ENCODE measurements around the gene GNPDA1. TPM values are rescaled to one million over a fixed set of nuclear protein-coding genes. Genes with fewer than 3 reads are reported as not detected.

Gene GNPDA1
- total RNA-seq, 2 donors from 2014 or later = 15.0 to 16.6 TPM

DNA sequence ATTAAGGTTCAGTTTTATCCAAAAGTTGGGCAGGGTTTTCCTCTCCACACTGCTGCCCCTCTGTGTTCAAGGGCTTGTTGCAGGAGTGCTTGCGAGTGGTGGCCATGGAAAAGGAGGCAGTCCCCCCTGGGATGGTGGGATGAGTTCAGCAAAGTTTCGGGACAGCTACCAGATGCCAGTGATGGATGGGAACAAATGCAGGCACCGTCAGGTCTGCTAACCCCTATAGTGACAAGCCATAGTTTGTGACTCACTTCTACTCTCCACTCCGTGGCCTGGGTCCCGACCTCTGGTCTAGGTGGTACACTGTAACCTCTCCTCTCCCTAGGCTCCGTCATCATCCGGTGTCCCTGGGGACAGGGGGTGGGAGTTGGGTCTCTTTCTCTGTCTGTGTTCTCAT lies 47.8 kb downstream of the GNPDA1 start:
- intact Hi-C loops (cut with DNase I, micrococcal nuclease) = loop anchor here in 1 of 2 donors (10.0 kb wide), 1 partner anchor 280 kb away; the partner anchor contains the start of gene ARAP3
- DNase-seq (no peak), ATAC-seq (no peak)

DNA sequence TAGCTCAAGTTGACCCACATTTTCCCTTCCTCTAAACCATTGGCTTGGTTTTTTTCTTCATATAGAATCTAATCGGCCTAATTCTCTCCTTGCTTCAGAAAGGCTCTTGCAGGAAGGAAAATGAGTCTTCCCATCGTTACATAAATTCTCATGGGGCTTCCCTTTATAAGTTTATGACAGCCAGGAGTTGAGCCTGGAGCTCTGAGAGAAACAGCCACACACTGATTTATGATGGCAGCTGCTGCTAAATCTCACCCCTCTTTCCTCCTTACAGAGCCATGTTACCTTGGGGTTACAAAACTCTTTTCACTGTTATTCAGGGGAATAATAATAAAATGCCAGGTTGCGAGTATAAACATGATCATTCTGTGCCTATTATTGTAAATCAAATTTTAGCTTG lies 49.1 kb downstream of the GNPDA1 start:
- no peak for ATAC-seq
- intact Hi-C loops (cut with DNase I, micrococcal nuclease) = loop anchor here (5.0 to 10.0 kb wide), 2 partner anchors 271 to 279 kb away; partner anchors contain the start of gene ARAP3 (in 1 of the 2)
- DNase-seq = no peak

DNA sequence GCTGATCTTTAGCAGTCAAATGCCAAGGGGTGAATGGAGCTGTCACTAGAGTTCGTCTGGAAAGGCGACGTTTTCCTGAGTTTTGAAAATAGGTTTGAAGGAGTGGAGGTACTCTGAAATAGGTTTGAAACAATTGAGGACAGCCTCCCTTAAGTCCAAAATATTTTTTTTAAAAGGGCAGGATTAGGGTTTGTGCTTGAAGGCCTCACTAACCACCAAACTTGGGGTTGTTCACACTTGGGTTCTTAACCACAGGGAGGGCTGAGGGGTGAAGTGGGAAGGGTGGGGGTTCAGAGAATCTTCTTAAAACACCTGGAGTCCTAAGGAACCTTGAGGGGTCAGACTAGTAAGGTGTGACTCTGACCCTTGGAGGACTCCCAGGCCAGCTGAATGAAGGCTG lies 51.4 kb downstream of the GNPDA1 start:
- ATAC-seq = no peak
- no peak for DNase-seq
- intact Hi-C loops (cut with DNase I, micrococcal nuclease) = loop anchor here (5.0 to 10.0 kb wide), 2 partner anchors 269 to 277 kb away; partner anchors contain the start of gene ARAP3 (in 1 of the 2)

DNA sequence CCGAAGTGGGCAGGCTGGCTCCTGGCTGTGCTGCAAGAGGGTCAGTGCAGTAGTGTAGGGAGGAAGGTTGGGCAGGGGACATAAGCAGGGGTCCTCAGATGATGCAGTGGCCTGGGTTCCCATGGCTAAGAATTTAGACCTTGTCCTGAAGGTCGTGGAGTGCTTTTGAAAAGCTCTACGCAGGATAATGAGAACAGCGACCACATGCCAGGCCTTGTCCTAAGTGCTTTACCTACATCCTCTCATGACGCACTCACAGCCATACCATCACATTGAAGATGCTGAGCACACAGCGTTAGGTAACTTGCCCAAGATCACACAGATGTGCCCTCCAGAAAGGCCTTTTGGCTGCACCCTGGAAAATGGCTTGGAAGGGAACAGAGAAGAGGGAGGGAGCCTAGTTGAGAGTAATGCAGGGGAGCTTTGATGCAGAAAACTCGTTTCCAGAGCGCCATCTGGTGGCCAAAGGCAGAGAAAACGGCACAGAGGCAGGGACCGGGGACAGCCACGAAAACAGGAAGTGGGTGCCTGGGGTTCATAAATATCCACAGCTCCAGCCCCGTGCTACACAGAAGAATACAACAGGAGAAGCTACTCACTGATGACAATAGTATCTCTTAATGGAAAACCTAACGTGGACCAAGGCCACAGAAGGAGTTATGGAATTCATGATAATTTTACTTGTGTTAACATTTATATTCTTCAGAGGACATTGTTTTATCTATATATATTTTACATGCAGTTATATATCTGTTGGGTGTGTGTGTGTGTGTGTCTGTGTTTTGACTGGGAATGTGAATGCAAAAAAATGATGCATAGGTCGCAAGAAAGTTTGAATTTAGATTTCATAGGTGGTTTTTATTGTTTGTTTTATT lies 52.1 kb downstream of the GNPDA1 start:
- intact Hi-C loops (cut with DNase I, micrococcal nuclease) = loop anchor here (5.0 to 10.0 kb wide), 2 partner anchors 268 to 276 kb away; partner anchors contain the start of gene ARAP3 (in 1 of the 2)
- ATAC-seq (peak; percentile 93), DNase-seq (peak; percentile 83 to 93)

DNA sequence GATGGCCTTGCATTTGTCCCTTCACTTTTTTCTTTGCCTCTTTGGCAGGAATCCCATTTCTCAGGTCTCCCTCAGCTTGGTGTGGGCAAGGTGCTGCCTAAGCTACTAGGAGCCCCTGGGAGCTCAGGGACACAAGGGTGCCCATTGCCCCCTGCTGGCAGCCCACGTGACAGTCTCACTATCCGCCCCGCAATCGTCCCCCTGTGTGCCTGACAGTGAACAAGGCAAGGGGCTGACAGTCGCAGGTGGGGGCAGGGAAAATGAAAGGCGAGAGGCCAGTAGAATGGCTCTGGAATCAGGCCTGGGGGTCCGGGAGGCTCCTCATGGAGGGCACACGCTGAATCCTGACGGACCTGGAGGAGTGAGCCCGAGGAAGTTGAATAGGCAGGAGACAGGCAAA lies 52.8 kb downstream of the GNPDA1 start:
- peak in 1 of 2 donors; percentile 32 for DNase-seq
- peak; percentile 33 for ATAC-seq
- intact Hi-C loops (cut with DNase I, micrococcal nuclease) = loop anchor here (5.0 to 10.0 kb wide), 2 partner anchors 268 to 275 kb away; partner anchors contain the start of gene ARAP3 (in 1 of the 2)

DNA sequence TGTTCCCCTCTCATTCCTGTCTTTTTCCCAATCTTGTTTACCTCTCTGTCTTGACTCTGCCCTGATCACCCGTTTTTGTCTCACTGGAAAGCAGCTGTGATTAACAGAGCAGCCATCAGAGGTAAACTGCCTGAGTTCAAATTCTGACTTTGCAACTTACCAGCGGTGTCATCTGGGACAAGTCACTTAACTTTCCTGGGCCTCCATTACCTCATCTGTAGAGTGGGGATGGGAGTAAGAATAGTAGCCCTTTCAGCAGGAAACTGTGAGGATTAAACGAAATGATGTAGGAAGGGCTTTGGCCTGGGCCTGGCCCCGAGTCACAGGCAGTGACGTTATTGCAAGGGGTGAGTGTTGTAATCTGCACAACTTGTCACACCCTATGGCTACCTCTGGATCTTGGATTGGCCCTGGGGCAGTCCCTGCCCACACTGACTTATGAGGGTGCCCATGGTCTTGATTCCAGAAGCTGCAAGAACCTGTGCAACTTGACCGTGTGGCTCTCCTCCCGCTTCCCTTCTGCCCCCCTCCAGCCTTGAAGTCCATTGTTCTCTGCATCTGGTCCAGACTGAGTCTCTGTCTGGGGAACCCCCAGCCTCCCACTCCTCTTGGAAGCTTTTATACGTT lies 54.2 kb downstream of the GNPDA1 start:
- ATAC-seq = peak; percentile 27
- intact Hi-C loops (cut with DNase I, micrococcal nuclease) = no loop called here
- no peak for DNase-seq

DNA sequence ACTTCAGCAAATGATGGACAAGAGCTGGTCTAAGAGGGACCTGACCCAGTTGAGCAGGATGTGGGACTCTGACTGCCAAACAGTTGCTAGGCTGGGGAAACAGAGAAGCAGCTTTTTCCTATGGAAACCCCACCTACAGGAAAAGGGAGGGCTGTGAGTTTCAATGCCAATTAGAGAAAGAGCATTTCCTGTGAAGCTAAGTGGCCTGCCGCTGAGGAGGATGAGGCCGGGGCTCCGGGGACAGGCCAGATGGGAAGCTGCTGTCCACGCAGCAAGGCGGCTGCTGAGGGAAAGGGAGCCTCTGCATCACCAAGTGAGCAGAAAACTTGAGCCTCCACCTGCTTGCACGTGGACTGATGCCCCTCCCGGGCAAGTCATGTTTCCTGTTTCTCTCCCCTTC lies 54.7 kb downstream of the GNPDA1 start, which contains the start of gene PCDH12:
Gene PCDH12, minus strand, starts transcription at position 90 of the 400 bp plus-strand sequence. CDS start 351 bp downstream, outside the sequence.
- ATAC-seq (no peak), DNase-seq (no peak)
- intact Hi-C loops (cut with DNase I, micrococcal nuclease) = no loop called here

DNA sequence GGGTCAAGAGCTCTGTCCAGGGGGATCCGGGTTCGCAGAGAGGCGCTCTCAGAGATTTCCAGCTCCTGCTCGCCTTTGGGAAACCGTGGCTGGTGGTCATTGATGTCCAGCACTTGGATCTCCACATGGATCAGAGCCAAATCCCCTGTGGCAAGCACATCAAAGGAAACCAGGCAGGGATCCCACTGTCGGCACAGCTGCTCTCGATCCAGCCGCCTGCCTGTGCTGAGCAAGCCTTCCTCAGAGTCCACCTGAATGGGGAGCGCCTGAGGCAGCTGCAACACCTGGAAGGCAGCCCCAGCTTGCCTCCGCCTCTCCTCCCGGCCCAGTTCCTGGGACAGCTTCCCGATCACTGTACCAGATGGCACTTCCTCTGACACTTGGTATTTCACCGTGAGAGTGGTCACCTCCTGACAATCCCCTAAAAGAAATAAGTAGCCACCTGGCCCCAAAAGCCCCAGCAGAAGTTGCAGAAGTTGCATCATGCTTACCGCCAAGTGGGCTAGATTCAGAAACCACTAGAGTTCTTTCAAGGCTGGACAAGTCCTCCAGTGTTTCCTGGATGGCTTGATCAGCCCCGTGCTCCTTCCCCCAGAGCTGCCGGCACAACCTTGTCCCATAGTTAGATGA lies 55.3 kb downstream of the GNPDA1 start:
- intact Hi-C loops (cut with DNase I, micrococcal nuclease) = no loop called here
- no peak for DNase-seq
- no peak for ATAC-seq

DNA sequence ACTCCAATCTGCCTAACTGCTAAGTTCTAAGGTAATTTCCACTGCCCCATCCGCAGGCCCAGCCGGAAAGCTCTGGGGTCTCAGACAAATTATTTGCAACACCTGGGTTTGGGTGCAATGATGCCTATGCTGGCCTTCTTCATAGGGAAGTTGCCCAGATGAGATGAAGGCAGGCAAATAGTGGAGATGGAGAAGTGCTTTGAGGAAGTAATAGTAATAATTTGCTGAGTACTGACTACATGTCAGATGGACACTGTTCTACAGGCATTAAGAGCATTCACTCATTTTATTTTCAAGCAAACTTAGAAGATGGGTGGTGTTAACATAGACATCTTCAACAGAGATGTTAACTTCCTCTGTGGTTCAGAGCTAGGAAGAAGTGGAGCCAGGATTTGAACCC lies 58.6 kb downstream of the GNPDA1 start:
- intact Hi-C loops (cut with DNase I, micrococcal nuclease) = no loop called here
- DNase-seq (no peak), ATAC-seq (no peak)

DNA sequence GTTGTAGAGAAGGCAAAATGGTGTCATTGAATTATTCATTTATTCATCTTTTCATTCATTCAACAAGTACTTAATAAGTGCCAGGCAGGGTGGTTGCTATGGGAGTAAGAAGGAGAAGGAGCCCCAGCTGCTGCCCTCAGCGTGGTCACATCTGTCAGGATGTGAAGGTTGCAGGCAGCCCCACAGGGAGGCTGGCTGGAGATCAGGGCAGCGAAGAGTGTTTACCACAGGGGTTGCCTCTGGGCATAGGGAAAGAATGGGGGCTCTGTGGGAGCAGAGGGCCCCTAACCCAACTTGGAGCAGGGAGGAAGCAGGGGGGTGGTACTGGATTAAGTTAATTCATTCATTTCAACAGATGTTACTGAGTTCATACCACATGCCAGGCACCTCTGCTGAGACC lies 60.8 kb downstream of the GNPDA1 start:
- ATAC-seq (no peak), DNase-seq (no peak)
- intact Hi-C loops (cut with DNase I, micrococcal nuclease) = no loop called here

DNA sequence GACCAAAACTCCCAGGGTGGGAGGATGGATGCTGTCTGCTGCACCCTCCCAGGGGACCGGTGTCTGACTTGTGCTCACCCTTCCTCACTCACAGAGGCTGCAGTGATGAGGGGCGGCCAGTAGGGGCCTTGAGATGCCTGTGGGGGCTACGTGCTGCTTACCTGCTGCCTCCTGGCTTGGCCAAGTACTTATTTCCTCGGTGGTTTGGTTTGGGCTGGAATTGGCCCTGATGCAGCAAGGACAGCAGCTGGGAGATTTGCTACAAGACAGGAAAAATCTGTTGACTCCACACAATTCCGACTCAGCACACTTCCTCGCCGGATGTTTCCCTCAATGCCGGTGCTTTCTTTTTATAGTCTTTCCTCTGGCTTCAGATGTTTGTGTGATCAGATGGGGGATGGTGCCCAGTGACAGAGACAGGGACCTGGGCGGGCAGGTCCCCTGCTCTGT lies 61.5 kb downstream of the GNPDA1 start:
- ATAC-seq (no peak), DNase-seq (no peak)
- intact Hi-C loops (cut with DNase I, micrococcal nuclease) = no loop called here

Other genes starting within 250 kb of the GNPDA1 start
- 100 to 1,000 TPM; 133 to 147 TPM for gene PCDH1, start 134.6 kb downstream of the GNPDA1 start, total RNA-seq
- gene DELE1, start 89.2 kb downstream of the GNPDA1 start, total RNA-seq = 10 to 100 TPM; 77.8 to 99.1 TPM
- 1 to 10 TPM in 1 of 2 donors, under 1 TPM in 1; 0.95 to 2.1 TPM for gene PCDH12, start 54.8 kb downstream of the GNPDA1 start, total RNA-seq
- gene RNF14, start 43.9 kb downstream of the GNPDA1 start, total RNA-seq = 10 to 100 TPM; 69.3 to 72.0 TPM
- gene NDFIP1, start 95.8 kb upstream of the GNPDA1 start, total RNA-seq = 10 to 100 TPM; 54.8 to 57.8 TPM

Data from left colon (tissue), 2 donors.